ENCODE results near the gene BAG2. TPM values are rescaled to one million over a fixed set of nuclear protein-coding genes. Genes with fewer than 3 reads are reported as not detected.
A peak's percentile ranks its signal among the peaks of the same experiment; 100 is the strongest.

The BAG2 gene
- polyA plus RNA-seq, 5 donors, result 6.4 to 9.2 (median 9.0) TPM

GRCh38 chr6:57220083-57220703 lies 48.1 kb downstream of the BAG2 start:
- no peak for DNase-seq

GRCh38 chr6:57221191-57221935 lies 49.2 kb downstream of the BAG2 start:
- peak; percentile 60 to 69 for DNase-seq

- peak; percentile 91 to 92 for DNase-seq
Measured at GRCh38 chr6:57221936-57222742, 50.0 kb downstream of the BAG2 start, which contains the start of gene RAB23. RAB23 (minus strand) TSS chr6:57222307; CDS start chr6:57210380, 11,927 bp downstream.

- no peak for DNase-seq
Measured at GRCh38 chr6:57222743-57223077, 50.6 kb downstream of the BAG2 start.

GRCh38 chr6:57224769-57225515 lies 52.8 kb downstream of the BAG2 start:
- DNase-seq, result no peak

GRCh38 chr6:57226221-57226620 lies 54.1 kb downstream of the BAG2 start:
- no peak for DNase-seq

Other genes with a start within 250 kb of the BAG2 start
- 1 to 10 TPM in 3 of 5 donors, under 1 TPM in 2; 0.73 to 1.8 (median 1.3) TPM for gene BEND6, start 217.2 kb upstream of the BAG2 start, polyA plus RNA-seq (ENCODE audit: insufficient read depth in 1 of 5, insufficient read length in 5 of 5, low replicate concordance in 1 of 5)
- 10 to 100 TPM; 18.4 to 30.8 (median 24.9) TPM for gene KIAA1586, start 125.6 kb upstream of the BAG2 start, polyA plus RNA-seq (ENCODE audit: insufficient read depth in 1 of 5, insufficient read length in 5 of 5, low replicate concordance in 1 of 5)
- gene ZNF451, start 82.1 kb upstream of the BAG2 start, polyA plus RNA-seq (ENCODE audit: insufficient read depth in 1 of 5, insufficient read length in 5 of 5, low replicate concordance in 1 of 5), result 10 to 100 TPM; 29.2 to 54.0 (median 43.5) TPM
- 10 to 100 TPM; 20.4 to 32.1 (median 26.5) TPM for gene RAB23, start 50.0 kb downstream of the BAG2 start, polyA plus RNA-seq (ENCODE audit: insufficient read depth in 1 of 5, insufficient read length in 5 of 5, low replicate concordance in 1 of 5)
- gene PRIM2, start 145.3 kb downstream of the BAG2 start, polyA plus RNA-seq (ENCODE audit: insufficient read depth in 1 of 5, insufficient read length in 5 of 5, low replicate concordance in 1 of 5), result 10 to 100 TPM; 13.5 to 20.6 (median 17.9) TPM

Data from right lung (tissue), 5 donors.